GM18861 (cell line): ENCODE results near the gene DDX49.
"Not testable (repeated sequence)": the region's sequence is repeated elsewhere in the genome, so short reads cannot be mapped to it uniquely, and the experiment has no call there.

Experiments
- ATAC-seq: cut with Tn5 transposase; IDR thresholded peaks from one replicate; pipeline ENCODE4 v1.9.1; 2021; ENCODE audit not compliant: unreplicated experiment

The DDX49 gene

GRCh38 chr19:18895824-18896341 lies 23.6 kb upstream of the DDX49 start, which contains the start of gene CERS1:
Gene CERS1, minus strand, starts transcription at chr19:18896158. Its CDS starts 86 bp downstream, at chr19:18896072.
- no peak for ATAC-seq

- no peak for ATAC-seq
Observed at GRCh38 chr19:18896421-18896841, 23.1 kb upstream of the DDX49 start.

- no peak for ATAC-seq
Observed at GRCh38 chr19:18897094-18898029, 22.2 kb upstream of the DDX49 start.

DNA sequence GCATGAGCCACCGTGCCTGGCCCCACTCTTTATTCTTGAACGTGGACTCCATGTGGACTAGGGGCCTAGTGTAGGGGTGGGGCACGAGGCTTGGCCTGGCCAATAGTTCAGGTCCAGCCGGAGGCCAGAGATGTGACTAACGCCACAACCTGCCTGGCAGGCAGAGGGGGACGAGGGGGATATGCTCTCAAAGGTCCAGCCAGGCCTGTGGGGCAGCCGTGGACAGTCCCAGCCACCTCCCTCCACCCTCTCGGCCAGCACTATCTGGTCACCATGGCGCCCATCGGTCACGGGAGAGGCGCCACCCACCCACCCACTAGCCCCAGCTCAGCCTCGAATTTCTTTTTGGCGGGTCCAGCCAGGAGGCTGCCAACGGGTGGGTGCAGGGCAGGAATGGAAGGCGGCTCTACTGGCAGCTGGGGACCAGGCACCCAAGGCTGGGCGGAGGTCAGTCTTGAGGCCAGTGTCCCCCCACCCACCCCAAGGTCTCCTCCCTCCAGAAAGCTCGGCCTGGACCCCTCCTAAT lies 21.4 kb upstream of the DDX49 start:
- ATAC-seq: no peak

DNA sequence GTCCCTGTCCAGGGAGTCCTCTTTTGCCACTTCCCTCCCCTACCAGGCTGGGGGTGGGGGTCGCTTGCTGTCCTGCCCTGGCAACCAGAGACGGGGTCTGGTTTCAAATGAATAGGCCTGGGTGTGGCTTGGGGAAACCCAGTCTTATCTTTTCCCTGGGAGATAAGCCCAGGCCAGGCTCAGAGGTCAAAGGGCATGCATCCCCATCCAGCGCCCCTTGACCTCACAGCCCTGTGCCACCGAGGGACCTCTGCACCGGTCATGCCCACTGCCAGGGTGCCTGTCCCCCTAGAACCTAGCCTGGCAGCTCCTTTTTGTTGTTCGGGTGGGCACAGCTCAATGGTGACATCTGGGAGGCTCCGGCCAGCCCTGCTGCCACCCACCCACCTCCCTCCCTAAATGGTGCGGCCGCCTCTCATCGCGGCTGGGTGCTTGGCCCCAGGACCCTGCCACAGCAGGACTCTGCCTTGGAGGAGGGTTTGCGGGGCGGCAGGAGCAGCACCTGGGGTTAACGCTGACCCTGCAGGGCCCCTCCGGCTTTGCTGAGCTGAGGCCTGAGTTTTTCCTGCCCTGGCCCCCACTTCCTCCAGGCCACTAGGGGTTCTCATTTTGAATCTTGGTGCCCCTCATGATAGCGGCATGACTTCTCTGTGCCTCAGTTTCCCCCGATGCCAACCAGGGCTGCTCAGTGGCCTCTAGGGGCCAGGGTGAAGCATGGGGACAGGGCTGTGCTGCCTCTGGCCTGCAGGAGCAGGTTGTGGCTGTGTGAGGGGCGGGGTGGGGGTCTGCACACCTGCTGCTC lies 20.7 kb upstream of the DDX49 start:
- ATAC-seq: no peak

- no peak for ATAC-seq
Observed at GRCh38 chr19:18899624-18900560, 19.6 kb upstream of the DDX49 start.

DNA sequence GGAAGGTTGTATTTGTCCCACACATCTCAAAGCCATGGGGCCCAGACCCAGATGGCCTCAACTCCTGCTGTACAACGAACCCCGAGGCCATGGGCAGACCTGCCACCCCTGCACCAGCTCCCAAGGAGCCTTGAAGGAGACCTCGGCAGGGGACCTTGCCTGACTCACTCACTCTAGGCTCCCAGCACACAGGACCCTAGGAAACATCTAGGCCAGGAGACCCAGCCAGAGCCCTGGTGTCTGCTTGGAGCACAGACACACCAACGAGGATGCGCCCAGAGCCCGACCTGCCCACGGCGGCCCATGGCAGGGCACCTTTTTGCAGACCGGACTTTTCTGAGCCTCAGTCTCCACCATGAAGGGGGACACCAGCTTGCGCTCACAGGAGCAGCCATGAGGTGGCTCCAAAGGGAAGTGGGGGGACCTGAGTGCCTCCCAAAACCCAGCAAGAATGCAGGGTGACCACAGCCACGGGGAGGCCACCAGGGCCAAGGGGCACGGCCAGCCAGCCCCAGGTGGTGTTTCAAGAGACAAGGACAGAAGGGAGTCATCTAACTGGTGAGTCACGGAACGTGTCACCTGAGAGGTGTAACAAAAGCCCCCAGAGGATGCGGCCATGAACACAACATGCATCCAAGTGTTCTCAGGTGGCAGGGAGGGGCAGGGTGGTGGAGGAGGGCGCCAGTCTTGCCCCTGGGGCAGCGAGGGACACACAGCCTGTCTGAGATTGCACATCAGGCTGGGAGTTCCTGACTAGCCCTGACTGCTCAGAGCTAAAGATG lies 18.6 kb upstream of the DDX49 start:
- ATAC-seq: no peak

DNA sequence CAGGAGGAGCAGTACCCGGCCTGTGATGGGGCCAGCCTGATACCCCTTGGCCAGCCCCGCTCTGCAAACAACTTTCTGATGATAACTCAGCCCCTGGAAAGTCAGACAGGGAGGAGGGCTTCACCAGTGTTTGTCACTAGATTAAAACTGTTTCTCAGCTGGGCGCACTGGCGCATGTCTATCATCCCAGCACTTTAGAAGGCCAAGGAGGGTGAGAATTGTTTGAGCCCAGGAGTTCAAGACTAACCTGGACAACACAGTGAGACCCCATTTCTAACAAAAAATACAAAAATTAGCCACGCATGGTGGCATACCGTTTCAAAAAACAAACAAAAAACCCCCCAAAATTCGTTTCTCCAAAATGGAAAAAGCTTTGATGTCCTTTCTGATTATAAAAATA lies 18.0 kb upstream of the DDX49 start:
- no peak for ATAC-seq

DNA sequence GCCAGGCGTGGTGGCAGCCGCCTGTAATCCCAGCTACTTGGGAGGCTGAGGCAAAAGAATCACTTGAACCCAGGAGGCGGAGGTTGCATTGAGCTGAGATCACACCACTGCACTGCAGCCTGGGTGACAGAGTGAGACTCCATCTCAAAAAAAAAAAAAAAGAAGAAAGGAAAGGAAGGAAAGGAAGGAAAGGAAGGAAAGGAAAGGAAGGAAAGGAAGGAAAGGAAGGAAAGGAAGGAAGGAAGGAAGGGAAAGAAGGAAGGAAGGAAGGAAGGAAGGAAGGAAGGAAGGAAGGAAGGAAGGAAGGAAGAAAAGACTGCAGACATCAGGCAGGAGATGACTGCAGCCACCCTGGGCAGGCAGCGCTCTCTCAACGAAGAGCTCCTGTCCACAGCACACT lies 17.0 kb upstream of the DDX49 start:
- not testable (repeated sequence) for ATAC-seq

GRCh38 chr19:18903156-18904037 lies 16.1 kb upstream of the DDX49 start:
- no peak for ATAC-seq

DNA sequence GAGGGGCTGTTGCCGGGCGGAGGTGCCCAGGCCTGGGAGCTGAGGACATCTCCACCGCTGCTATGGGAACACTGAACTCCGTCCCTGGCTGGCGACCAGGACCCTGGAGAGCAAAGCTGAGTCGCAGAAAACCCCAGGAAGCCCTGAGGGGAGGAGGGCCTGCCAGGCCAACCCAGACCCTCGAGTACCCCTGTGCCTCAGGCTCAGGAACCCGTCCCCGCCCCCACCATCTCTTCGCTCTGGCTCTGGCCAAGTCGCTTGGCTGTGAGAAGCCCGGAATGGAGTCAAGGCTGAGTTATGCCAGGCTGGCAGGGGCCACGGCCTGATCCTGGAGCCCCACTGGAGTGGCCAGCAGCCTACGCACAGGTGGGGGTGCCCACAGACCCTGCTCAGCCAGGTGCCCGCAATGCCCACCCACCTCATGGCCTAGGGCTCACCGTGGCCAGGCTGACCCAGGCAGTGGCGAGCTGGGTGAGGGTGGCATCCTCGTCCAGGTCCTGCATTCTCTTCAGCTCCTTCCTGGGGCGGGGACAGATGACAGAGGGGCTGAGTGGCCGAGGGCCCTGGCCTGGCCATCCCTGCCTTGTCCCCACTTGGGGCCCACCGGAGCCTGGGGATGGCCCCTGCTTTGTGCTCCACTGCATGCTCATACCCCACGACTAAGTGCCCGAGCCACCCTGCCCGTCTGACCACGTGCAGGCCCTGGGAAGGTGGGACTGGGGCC lies 15.0 kb upstream of the DDX49 start:
- ATAC-seq: no peak

- no peak for ATAC-seq
Observed at GRCh38 chr19:18905058-18905456, 14.5 kb upstream of the DDX49 start.

DNA sequence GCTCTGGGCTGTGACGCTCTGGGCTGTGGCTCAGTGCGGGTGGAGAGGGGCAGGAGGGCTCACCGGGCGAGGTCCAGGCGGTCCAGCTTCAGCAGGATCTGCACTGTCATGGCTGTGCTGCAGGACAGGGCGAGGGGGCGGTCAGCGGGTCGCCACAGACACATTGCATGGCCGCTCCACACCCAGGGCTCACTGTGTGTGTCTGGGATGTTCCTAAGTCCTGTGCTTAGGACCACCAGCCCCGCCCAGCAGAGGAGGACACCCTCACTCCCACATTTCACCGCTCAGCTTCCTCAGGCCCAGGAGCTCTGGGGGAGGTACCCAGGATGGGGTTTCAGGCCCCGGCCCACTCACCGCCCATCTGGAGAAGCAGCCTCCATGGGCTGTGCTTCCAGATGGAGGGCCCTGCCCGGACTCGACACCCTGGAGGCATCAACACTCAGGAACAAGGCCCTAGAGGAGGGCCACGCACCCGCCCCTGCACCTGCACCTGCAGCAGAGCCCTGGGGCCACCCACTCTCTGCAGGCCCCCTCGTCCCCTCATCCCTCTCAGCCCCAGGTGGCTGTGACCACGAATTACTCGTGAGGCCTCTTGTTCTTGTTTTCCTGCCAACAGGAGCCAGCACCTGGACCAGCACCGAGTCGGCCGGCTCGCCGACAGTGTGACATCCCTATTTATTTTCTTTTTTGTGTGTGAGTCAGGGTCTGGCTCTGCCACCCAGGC lies 13.8 kb upstream of the DDX49 start:
- no peak for ATAC-seq

DNA sequence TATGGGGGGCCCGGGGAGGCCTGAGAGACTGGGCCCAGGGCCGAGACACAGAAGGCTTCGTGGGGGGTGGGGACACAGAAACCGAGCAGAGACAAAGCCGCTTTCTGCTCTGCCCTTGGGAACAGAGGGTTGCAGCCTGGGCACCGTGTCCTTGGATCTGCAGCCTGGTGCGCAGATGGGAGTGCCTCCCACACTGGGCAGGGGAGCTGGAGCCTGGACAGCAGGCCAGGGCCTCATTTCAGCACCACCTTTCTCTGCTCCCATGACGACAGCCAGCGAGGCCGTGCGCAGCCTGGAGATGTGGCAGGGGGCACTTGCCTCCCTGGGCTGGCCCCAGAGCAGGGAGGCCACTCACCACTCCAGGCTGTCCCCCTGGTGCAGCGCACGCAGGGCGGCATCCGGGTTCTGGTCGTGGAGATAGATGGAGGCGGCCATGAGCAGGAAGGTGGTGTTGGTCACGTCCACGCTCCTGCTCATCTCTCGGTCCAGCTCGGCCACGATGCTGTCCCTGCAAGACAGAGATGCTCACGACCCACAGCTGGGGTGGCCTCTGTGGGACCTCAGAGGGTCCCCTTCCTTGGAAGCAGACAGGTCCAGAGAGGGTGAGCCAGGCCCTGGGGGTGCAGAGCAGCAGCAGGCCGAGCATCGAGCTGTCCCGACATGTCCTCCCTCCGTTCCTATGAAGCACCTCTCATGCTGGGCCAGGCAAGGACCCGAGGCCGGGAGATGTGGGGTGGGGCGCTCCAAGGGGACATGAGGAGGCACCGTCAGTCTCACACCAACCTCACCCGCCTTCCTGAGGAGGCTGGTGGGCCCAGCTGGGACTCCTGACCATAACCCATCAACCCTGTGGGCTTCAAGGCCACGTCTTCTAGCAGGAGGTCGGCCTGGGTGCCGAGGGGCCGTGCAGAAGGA lies 12.7 kb upstream of the DDX49 start:
- no peak for ATAC-seq

DNA sequence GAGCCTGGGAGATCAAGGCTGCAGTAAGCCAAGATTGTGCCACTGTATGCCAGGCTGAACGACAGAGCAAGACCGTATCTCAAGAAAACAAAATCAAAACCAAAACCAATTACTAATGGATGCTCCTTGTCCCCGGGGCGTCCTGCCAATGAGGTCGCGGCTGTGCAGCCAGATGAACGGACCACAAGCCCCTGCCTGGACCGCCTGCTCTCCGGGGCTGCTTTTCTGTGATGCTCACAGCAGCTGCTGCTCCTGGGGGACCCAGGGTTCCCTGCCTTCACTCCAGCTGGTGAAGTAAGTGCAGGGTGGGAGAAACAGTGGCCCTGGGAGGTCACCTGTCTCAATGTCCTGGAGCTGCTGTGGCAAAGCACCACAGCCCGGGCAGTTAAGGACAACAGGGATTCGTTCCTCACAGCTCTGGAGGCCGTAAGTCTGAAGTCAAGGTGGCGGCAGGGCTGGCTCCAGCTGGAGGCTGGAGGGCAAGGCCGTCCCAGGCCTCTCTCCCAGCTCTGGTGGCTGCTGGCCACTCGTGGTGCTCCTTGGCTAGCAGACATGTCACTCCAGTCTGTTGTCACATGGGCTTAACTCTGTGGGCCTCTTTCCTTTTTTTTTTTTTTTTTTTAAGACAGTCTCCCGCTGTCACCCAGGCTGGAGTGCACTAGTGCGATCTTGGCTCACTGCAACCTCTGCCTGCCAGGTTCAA lies 10.4 kb upstream of the DDX49 start:
- ATAC-seq: no peak

GRCh38 chr19:18910010-18910409 lies 9.5 kb upstream of the DDX49 start:
- no peak for ATAC-seq
